B cell (primary cell): ENCODE results near the gene SLC12A7.

Experiments
- EZH2 ChIP-seq: IDR thresholded peaks from 2 replicates; pipeline ENCODE4 v1.6.1; 2012; ENCODE audit warnings: borderline replicate concordance, low read depth, mild to moderate bottlenecking, moderate library complexity, low read length; ENCODE audit not compliant: insufficient read depth, poor library complexity, severe bottlenecking
- TF ChIP-seq, protein P1 (sequence below): fragments of 200-600 bp; IDR thresholded peaks from one replicate; pipeline ENCODE4 v1.8.0; 2022; ENCODE audit warnings: antibody characterized with exemption, mild to moderate bottlenecking

- no peak for TF ChIP-seq EZH2
- TF ChIP-seq, protein P1, sequence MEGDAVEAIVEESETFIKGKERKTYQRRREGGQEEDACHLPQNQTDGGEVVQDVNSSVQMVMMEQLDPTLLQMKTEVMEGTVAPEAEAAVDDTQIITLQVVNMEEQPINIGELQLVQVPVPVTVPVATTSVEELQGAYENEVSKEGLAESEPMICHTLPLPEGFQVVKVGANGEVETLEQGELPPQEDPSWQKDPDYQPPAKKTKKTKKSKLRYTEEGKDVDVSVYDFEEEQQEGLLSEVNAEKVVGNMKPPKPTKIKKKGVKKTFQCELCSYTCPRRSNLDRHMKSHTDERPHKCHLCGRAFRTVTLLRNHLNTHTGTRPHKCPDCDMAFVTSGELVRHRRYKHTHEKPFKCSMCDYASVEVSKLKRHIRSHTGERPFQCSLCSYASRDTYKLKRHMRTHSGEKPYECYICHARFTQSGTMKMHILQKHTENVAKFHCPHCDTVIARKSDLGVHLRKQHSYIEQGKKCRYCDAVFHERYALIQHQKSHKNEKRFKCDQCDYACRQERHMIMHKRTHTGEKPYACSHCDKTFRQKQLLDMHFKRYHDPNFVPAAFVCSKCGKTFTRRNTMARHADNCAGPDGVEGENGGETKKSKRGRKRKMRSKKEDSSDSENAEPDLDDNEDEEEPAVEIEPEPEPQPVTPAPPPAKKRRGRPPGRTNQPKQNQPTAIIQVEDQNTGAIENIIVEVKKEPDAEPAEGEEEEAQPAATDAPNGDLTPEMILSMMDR, result no peak
Observed at GRCh38 chr5:1069720-1070088, 42.2 kb downstream of the SLC12A7 start.
